Chondrocyte (in vitro differentiated cells): ENCODE measurements around the gene C2CD3. TPM values are rescaled to one million over a fixed set of nuclear protein-coding genes. Genes with fewer than 3 reads are reported as not detected.

Source experiments
- DNase-seq: peaks from one replicate; pipeline ENCODE4 v3.0.0; 2021; ENCODE audit warnings: mixed read lengths, low spot score
- H3K27ac Mint-ChIP-seq: one replicate; pipeline ENCODE4 v1.8.0; 2021; ENCODE audit warnings: mild to moderate bottlenecking, moderate library complexity, mixed read lengths; ENCODE audit not compliant: unreplicated experiment
- H3K27me3 Mint-ChIP-seq: 2 replicates; pipeline ENCODE4 v1.8.0; 2021; ENCODE audit warnings: low read depth, mixed read lengths
- H3K36me3 Mint-ChIP-seq: 2 replicates; pipeline ENCODE4 v1.8.0; 2021; ENCODE audit warnings: low read depth, mixed read lengths
- H3K4me1 Mint-ChIP-seq: 2 replicates; pipeline ENCODE4 v1.8.0; 2021; ENCODE audit warnings: low read depth, mild to moderate bottlenecking, mixed read lengths
- H3K4me3 Mint-ChIP-seq: one replicate; pipeline ENCODE4 v1.8.0; 2021; ENCODE audit warnings: mild to moderate bottlenecking, moderate library complexity, mixed read lengths; ENCODE audit not compliant: unreplicated experiment
- H3K9me3 Mint-ChIP-seq: 2 replicates; pipeline ENCODE4 v1.8.0; 2021; ENCODE audit warnings: low read depth, mixed read lengths
- CTCF ChIP-seq: fragments of 200-600 bp; sonication (generic); IDR thresholded peaks from 2 replicates; pipeline ENCODE4 v1.5.0; 2021; ENCODE audit warnings: antibody characterized with exemption, mild to moderate bottlenecking, moderate library complexity
- total RNA-seq: library from RNA; stranded (reverse); gene quantifications from 3 replicates; pipeline ENCODE4 v1.2.1, GENCODE V29; 2021

Gene C2CD3
- total RNA-seq, 1 donor from 2014 or later, result 14.7 TPM

GRCh38 chr11:74005721-74006517 lies 164.9 kb downstream of the C2CD3 start:
- Mint-ChIP-seq H3K9me3 (no peaks in the 10 kb centered on the region), H3K27ac (no peak overlapping the region), H3K36me3 (peaks cover 5% of the 10 kb centered on the region), H3K4me3 (no peak overlapping the region), H3K4me1 (no peaks in the 10 kb centered on the region), H3K27me3 (no peaks in the 10 kb centered on the region)
- TF ChIP-seq CTCF, result no peak
- DNase-seq, result no peak

- TF ChIP-seq CTCF, result no peak
- H3K4me3 Mint-ChIP-seq, result no peak overlapping the region
- no peaks in the 10 kb centered on the region for H3K4me1 Mint-ChIP-seq
- no peaks in the 10 kb centered on the region for H3K9me3 Mint-ChIP-seq
- no peaks in the 10 kb centered on the region for H3K27me3 Mint-ChIP-seq
- H3K27ac Mint-ChIP-seq, result no peak overlapping the region
- peaks cover 5% of the 10 kb centered on the region for H3K36me3 Mint-ChIP-seq
- DNase-seq, result no peak
Observed at GRCh38 chr11:74004759-74005615, 165.8 kb downstream of the C2CD3 start.

GRCh38 chr11:74004046-74004695 lies 166.6 kb downstream of the C2CD3 start:
- H3K4me1 Mint-ChIP-seq, result no peaks in the 10 kb centered on the region
- H3K36me3 Mint-ChIP-seq, result peaks cover 5% of the 10 kb centered on the region
- no peaks in the 10 kb centered on the region for H3K9me3 Mint-ChIP-seq
- H3K27ac Mint-ChIP-seq, result no peak overlapping the region
- TF ChIP-seq CTCF, result no peak
- H3K27me3 Mint-ChIP-seq, result no peaks in the 10 kb centered on the region
- DNase-seq, result no peak
- no peak overlapping the region for H3K4me3 Mint-ChIP-seq

- no peak overlapping the region for H3K27ac Mint-ChIP-seq
- H3K4me3 Mint-ChIP-seq, result no peak overlapping the region
- DNase-seq, result no peak
- no peaks in the 10 kb centered on the region for H3K9me3 Mint-ChIP-seq
- TF ChIP-seq CTCF, result no peak
- H3K27me3 Mint-ChIP-seq, result no peaks in the 10 kb centered on the region
- peaks cover 5% of the 10 kb centered on the region for H3K36me3 Mint-ChIP-seq
- no peaks in the 10 kb centered on the region for H3K4me1 Mint-ChIP-seq
Observed at GRCh38 chr11:74002832-74003231, 168.0 kb downstream of the C2CD3 start.

GRCh38 chr11:74001822-74002286 lies 168.9 kb downstream of the C2CD3 start:
- TF ChIP-seq CTCF, result no peak
- H3K27ac Mint-ChIP-seq, result no peak overlapping the region
- no peaks in the 10 kb centered on the region for H3K4me1 Mint-ChIP-seq
- no peaks in the 10 kb centered on the region for H3K9me3 Mint-ChIP-seq
- H3K36me3 Mint-ChIP-seq, result peaks cover 5% of the 10 kb centered on the region
- no peak for DNase-seq
- H3K4me3 Mint-ChIP-seq, result no peak overlapping the region
- no peaks in the 10 kb centered on the region for H3K27me3 Mint-ChIP-seq
